H1 (cell line): ENCODE data around the gene TAS2R40. TPM values are rescaled to one million over a fixed set of nuclear protein-coding genes. Genes with fewer than 3 reads are reported as not detected.

Experiments used
- CTCF ChIA-PET: fragments of 300-600 bp; sonication (Branson Sonifier 250); formaldehyde crosslinking; loops from one replicate; lab custom pipeline; 2021; ENCODE audit not compliant: partially characterized antibody; lab: Charles Lee
- POLR2A ChIA-PET: fragments of 300-600 bp; sonication (Branson Sonifier 250); formaldehyde crosslinking; loops from one replicate; lab custom pipeline; 2021; ENCODE audit warnings: inconsistent platforms; ENCODE audit not compliant: partially characterized antibody; lab: Charles Lee
- DNase-seq, 2 experiments: peaks; one replicate each; pipeline versions ENCODE4 v3.0.0 to v3.0.0-alpha.2; 2010 to 2022; ENCODE audit warnings: low spot score in 2 of 2, low read depth in 1 of 2, mixed read lengths in 1 of 2
- FAIRE-seq: peaks from 2 replicates; lab custom pipeline; 2011; peaks lifted over from hg19 to GRCh38; lab: Jason Lieb, UNC
- H2AFZ ChIP-seq: 2 replicates; pipeline ENCODE4 v1.8.1; 2012; ENCODE audit warnings: low read length, inconsistent platforms
- H2AK5ac ChIP-seq: 2 replicates; pipeline ENCODE4 v1.6.1; 2013; ENCODE audit warnings: low read depth, low read length
- H2BK120ac ChIP-seq: replicated peaks from 2 replicates; pipeline ENCODE3; 2013; ENCODE audit warnings: low read depth, low read length, inconsistent platforms
- H2BK12ac ChIP-seq: 2 replicates; pipeline ENCODE4 v1.6.1; 2013; ENCODE audit warnings: low read depth, low read length
- H2BK15ac ChIP-seq: 2 replicates; pipeline ENCODE4 v1.6.1; 2013; ENCODE audit warnings: low read length
- H2BK20ac ChIP-seq: 2 replicates; pipeline ENCODE4 v1.6.1; 2013; ENCODE audit warnings: low read length
- H2BK5ac ChIP-seq: 2 replicates; pipeline ENCODE4 v1.6.1; 2013; ENCODE audit warnings: low read depth, low read length
- H3K14ac ChIP-seq: 2 replicates; pipeline ENCODE4 v1.6.1; 2013; ENCODE audit warnings: inconsistent platforms; ENCODE audit not compliant: insufficient read length
- H3K18ac ChIP-seq: 2 replicates; pipeline ENCODE4 v1.6.1; 2013; ENCODE audit warnings: low read length; ENCODE audit errors: extremely low read depth
- H3K23ac ChIP-seq: 2 replicates; pipeline ENCODE4 v1.6.1; 2013; ENCODE audit warnings: inconsistent platforms; ENCODE audit not compliant: insufficient read length
- H3K23me2 ChIP-seq: 2 replicates; pipeline ENCODE4 v1.6.1; 2013; ENCODE audit warnings: low read depth, low read length
- H3K27ac ChIP-seq: 2 replicates; pipeline ENCODE4 v1.6.1; 2011; ENCODE audit warnings: low read depth, low read length, inconsistent platforms
- H3K27me3 ChIP-seq, 4 experiments: replicated peaks in 1 of 4; 1 replicate in 1 of 4; 2 replicates in 3 of 4; pipeline versions ENCODE4 v1.6.1 to v1.8.1; 2011 to 2013; ENCODE audit warnings: low read length in 3 of 4, mild to moderate bottlenecking in 3 of 4, inconsistent platforms in 2 of 4, mixed read lengths in 2 of 4, moderate library complexity in 1 of 4; ENCODE audit not compliant: control insufficient read depth in 3 of 4, insufficient read depth in 3 of 4; ENCODE audit errors: extremely low read depth in 1 of 4
- H3K36me3 ChIP-seq, 4 experiments: 2 replicates each; pipeline versions ENCODE4 v1.6.1 to v1.8.1; 2011 to 2013; ENCODE audit warnings: mild to moderate bottlenecking in 4 of 4, low read length in 3 of 4, moderate library complexity in 2 of 4, control low read depth in 1 of 4, inconsistent platforms in 1 of 4; ENCODE audit not compliant: insufficient read depth in 4 of 4, control insufficient read depth in 2 of 4
- H3K4ac ChIP-seq: replicated peaks from 2 replicates; pipeline ENCODE3; 2013; ENCODE audit warnings: low read length, low read depth, mixed read lengths, inconsistent platforms; ENCODE audit not compliant: insufficient read length
- H3K4me1 ChIP-seq, 4 experiments: replicated peaks in 1 of 4; 1 replicate in 1 of 4; 2 replicates in 3 of 4; pipeline versions ENCODE4 v1.6.1 to v1.8.1; 2011 to 2013; ENCODE audit warnings: low read length in 3 of 4, inconsistent platforms in 2 of 4, mixed read lengths in 1 of 4; ENCODE audit not compliant: insufficient read depth in 4 of 4, control insufficient read depth in 3 of 4
- H3K4me2 ChIP-seq, 2 experiments: 2 replicates each; pipeline versions ENCODE4 v1.6.1 to v1.8.1; 2011 to 2013; ENCODE audit warnings: low read depth in 2 of 2, low read length in 2 of 2, control low read depth in 1 of 2, inconsistent platforms in 1 of 2, mild to moderate bottlenecking in 1 of 2; ENCODE audit not compliant: insufficient read depth in 1 of 2
- H3K4me3 ChIP-seq, 4 experiments: fragments of 200-600, 300-600 bp in 1 of 4; sonication (generic), shearing (Covaris generic), sonication (Bioruptor Twin) in 1 of 4; 2 replicates each; pipeline versions ENCODE4 v1.5.1 to v1.8.1; 2011 to 2016; ENCODE audit warnings: low read length in 4 of 4, low read depth in 3 of 4, control low read depth in 2 of 4, inconsistent platforms in 2 of 4, mild to moderate bottlenecking in 2 of 4, mixed read lengths in 1 of 4, moderate library complexity in 1 of 4; ENCODE audit not compliant: insufficient read depth in 2 of 4; ENCODE audit errors: extremely low read depth in 1 of 4
- H3K56ac ChIP-seq: replicated peaks from 2 replicates; pipeline ENCODE3; 2013; ENCODE audit warnings: low read depth, mild to moderate bottlenecking, mixed read lengths, low read length, inconsistent platforms; ENCODE audit not compliant: insufficient read length
- H3K79me1 ChIP-seq: 2 replicates; pipeline ENCODE4 v1.6.1; 2013; ENCODE audit warnings: low read depth, low read length, control low read depth
- H3K79me2 ChIP-seq, 2 experiments: 2 replicates each; pipeline versions ENCODE4 v1.6.1 to v1.8.1; 2012 to 2013; ENCODE audit warnings: low read length in 2 of 2, mild to moderate bottlenecking in 2 of 2, inconsistent platforms in 1 of 2; ENCODE audit not compliant: insufficient read depth in 2 of 2, control insufficient read depth in 1 of 2
- H3K9ac ChIP-seq, 4 experiments: replicated peaks in 1 of 4; 1 replicate in 1 of 4; 2 replicates in 3 of 4; pipeline versions ENCODE4 v1.6.1 to v1.8.1; 2011 to 2013; ENCODE audit warnings: low read depth in 3 of 4, low read length in 3 of 4, control low read depth in 2 of 4, mild to moderate bottlenecking in 2 of 4, moderate library complexity in 2 of 4, inconsistent platforms in 1 of 4; ENCODE audit errors: extremely low read depth in 1 of 4
- H3K9me3 ChIP-seq, 2 experiments: 2 replicates each; pipeline versions ENCODE4 v1.6.1 to v1.8.1; 2012 to 2013; ENCODE audit warnings: mild to moderate bottlenecking in 2 of 2, moderate library complexity in 2 of 2, control low read depth in 1 of 2, inconsistent platforms in 1 of 2, low read depth in 1 of 2, low read length in 1 of 2, mixed read lengths in 1 of 2; ENCODE audit not compliant: insufficient read depth in 2 of 2
- H4K20me1 ChIP-seq, 2 experiments: replicated peaks in 1 of 2; 2 replicates each; pipeline versions ENCODE3 to v1.8.1; 2011 to 2013; ENCODE audit warnings: inconsistent platforms in 2 of 2, low read length in 2 of 2, mild to moderate bottlenecking in 1 of 2; ENCODE audit not compliant: insufficient read depth in 2 of 2, control insufficient read depth in 1 of 2
- H4K5ac ChIP-seq: 2 replicates; pipeline ENCODE4 v1.6.1; 2013; ENCODE audit warnings: low read length, low read depth, mixed read lengths, inconsistent platforms; ENCODE audit not compliant: insufficient read length
- H4K8ac ChIP-seq: 2 replicates; pipeline ENCODE4 v1.8.0; 2013; ENCODE audit warnings: mild to moderate bottlenecking, moderate library complexity, low read length, inconsistent platforms; ENCODE audit not compliant: insufficient read depth; ENCODE audit errors: extremely low read depth
- H4K91ac ChIP-seq: replicated peaks from 2 replicates; pipeline ENCODE3; 2013; ENCODE audit warnings: low read length, mixed read lengths, inconsistent platforms; ENCODE audit not compliant: insufficient read length
- CBX5 ChIP-seq: fragments of 300-800, 300-1000 bp; sonication (generic); IDR thresholded peaks from 2 replicates; pipeline ENCODE4 v1.7.1; 2016; ENCODE audit warnings: antibody characterized with exemption, low read length, low read depth
- CTBP2 ChIP-seq: IDR thresholded peaks from 2 replicates; pipeline ENCODE4 v1.7.0; 2011; ENCODE audit warnings: borderline replicate concordance, mild to moderate bottlenecking, moderate library complexity, mixed read lengths, low read length; ENCODE audit not compliant: insufficient read depth, insufficient read length
- KDM1A ChIP-seq: fragments of 200-600, 300-600 bp; sonication (generic); IDR thresholded peaks from 2 replicates; pipeline ENCODE4 v1.7.1; 2016; ENCODE audit warnings: mild to moderate bottlenecking, low read length, borderline replicate concordance
- MAFK ChIP-seq: IDR thresholded peaks from 2 replicates; pipeline ENCODE4 v1.6.1; 2012; ENCODE audit warnings: low read depth, mild to moderate bottlenecking, improper control_type of control experiment, low read length
- MAX ChIP-seq: IDR thresholded peaks from 2 replicates; pipeline ENCODE4 v1.6.1; 2012; ENCODE audit warnings: inconsistent platforms
- RAD21 ChIP-seq, 2 experiments: IDR thresholded peaks in 1 of 2; conservative IDR thresholded peaks in 1 of 2; 2 replicates each; pipeline ENCODE4 v1.6.1; 2011; ENCODE audit warnings: low read depth in 2 of 2, low read length in 2 of 2, improper control_type of control experiment in 1 of 2, inconsistent platforms in 1 of 2, mild to moderate bottlenecking in 1 of 2, moderate library complexity in 1 of 2
- SIN3A ChIP-seq, 2 experiments: IDR thresholded peaks in 1 of 2; conservative IDR thresholded peaks in 1 of 2; 2 replicates each; pipeline ENCODE4 v1.6.1; 2011 to 2012; ENCODE audit warnings: low read length in 2 of 2, improper control_type of control experiment in 1 of 2, low read depth in 1 of 2, mild to moderate bottlenecking in 1 of 2
- SIX5 ChIP-seq: IDR thresholded peaks from 2 replicates; pipeline ENCODE4 v1.6.1; 2011; ENCODE audit warnings: mild to moderate bottlenecking, low read depth, low read length
- ZNF274 ChIP-seq: IDR thresholded peaks from 2 replicates; pipeline ENCODE4 v1.7.0; 2012; ENCODE audit warnings: low read length, borderline replicate concordance; ENCODE audit errors: extremely low read depth
- WGBS, 2 experiments: shearing (Covaris generic) in 1 of 2; methylation state at CpG; one replicate each; pipeline versions ENCODE4 v1.1.6 to v1.1.7; 2013 to 2015; ENCODE audit warnings: low lambda C conversion rate in 2 of 2, mixed read lengths in 2 of 2, inconsistent platforms in 1 of 2, low coverage in 1 of 2, missing lambda C conversion rate in 1 of 2; ENCODE audit not compliant: insufficient replicate concordance in 2 of 2, insufficient coverage in 1 of 2, insufficient read length in 1 of 2; ENCODE audit errors: extremely low coverage in 1 of 2, missing lambda C conversion rate in 1 of 2; 5-methylcytosine and 5-hydroxymethylcytosine counted together
- polyA plus RNA-seq, 7 experiments: library from polyadenylated mRNA; depleted of rRNA in 3 of 7; stranded (reverse) in 5 of 7; unstranded in 2 of 7; fragments of >200 nt in 5 of 7; fragments of 200-250 nt in 2 of 7; gene quantifications; 1 replicate in 5 of 7; 2 replicates in 1 of 7; 4 replicates in 1 of 7; pipeline versions ENCODE4 v1.2.1 to v1.2.3, GENCODE V29; 2011 to 2013; ENCODE audit warnings: missing spikeins in 2 of 7, mixed read lengths in 2 of 7
- total RNA-seq: library from RNA; stranded (reverse); fragmentation: NEBNext Ultra II Directional; extraction: Animal tissue kit (Norgen Biotek cat#: 25700); gene quantifications from 2 replicates; pipeline ENCODE4 v1.2.1, GENCODE V29; 2021
- TF ChIP-seq, protein P1 (sequence below): IDR thresholded peaks from 2 replicates; pipeline ENCODE4 v1.6.1; 2011; ENCODE audit warnings: low read depth, mild to moderate bottlenecking, low read length; ENCODE audit not compliant: insufficient read depth

The TAS2R40 gene
- total and polyA plus RNA-seq, 2 of the 8 experiments (the other 6 are each of a cell fraction or from before 2014, with no cell fraction given), result not detected

DNA sequence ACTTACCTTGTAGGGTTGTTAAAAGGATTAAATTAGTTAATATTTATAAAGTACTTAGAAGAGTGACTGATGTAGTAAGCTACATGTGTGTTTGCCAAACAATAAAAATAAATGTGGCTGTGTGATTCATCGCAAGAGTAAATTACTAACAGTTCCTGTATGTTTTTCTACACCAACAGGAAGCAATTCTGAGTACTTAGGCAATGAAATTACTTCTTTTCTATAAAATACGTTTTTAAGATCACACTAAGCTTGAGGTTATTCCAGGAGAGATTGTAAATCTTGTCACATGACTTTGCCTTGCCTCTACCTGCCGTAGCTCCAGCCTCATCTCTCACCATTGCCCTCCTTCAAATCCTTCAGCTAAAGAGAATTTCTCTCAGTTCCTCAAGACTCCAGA, 23.3 kb downstream of the TAS2R40 start:
- Histone ChIP-seq H2AK5ac (no peak overlapping the region), H4K20me1 (no peaks in the 10 kb centered on the region), H3K56ac (no peak overlapping the region), H2BK15ac (no peak overlapping the region), H3K4me3 (no peak overlapping the region), H3K27me3 (no peaks in the 10 kb centered on the region; a peak in 2 of 7 replicates), H2BK12ac (no peak overlapping the region), H3K9ac (no peak overlapping the region), H3K36me3 (no peaks in the 10 kb centered on the region), H3K4ac (no peak overlapping the region), H3K18ac (no peak overlapping the region), H3K9me3 (no peaks in the 10 kb centered on the region), H4K91ac (no peak overlapping the region), H4K5ac (no peak overlapping the region), H3K27ac (no peak overlapping the region), H3K79me2 (no peaks in the 10 kb centered on the region), H3K4me1 (no peaks in the 10 kb centered on the region), H3K14ac (no peak overlapping the region), H2AFZ (no peak overlapping the region), H2BK120ac (no peak overlapping the region), H2BK5ac (no peak overlapping the region), H4K8ac (no peak overlapping the region), H3K79me1 (no peaks in the 10 kb centered on the region), H3K23ac (no peak overlapping the region), H2BK20ac (no peak overlapping the region), H3K4me2 (no peak overlapping the region), H3K23me2 (no peaks in the 10 kb centered on the region)
- CTCF ChIA-PET, result interaction anchor here (1.0 to 2.5 kb wide), 6 partner anchors 11 to 277 kb away, joined by 3 to 8 read pairs (median 4); no protein-coding TSS in a partner anchor
- FAIRE-seq, result no peak
- WGBS, 2 experiments, result 68% methylated on average over 3 of the region's 3 CpGs; no CpG with 5 or more reads in 1 of the 2 experiments
- TF ChIP-seq KDM1A (no peak), MAFK (no peak), CBX5 (no peak), ZNF274 (no peak), CTBP2 (no peak), RAD21 (IDR thresholded peaks at IDR 0.05 in 1 of 2, conservative IDR thresholded peaks at IDR 0.05 in 1 of 2; ENCODE audit: low read depth in 2 of 2, low read length in 2 of 2) (no peak), MAX (no peak), SIN3A (conservative IDR thresholded peaks at IDR 0.05 in 1 of 2, IDR thresholded peaks at IDR 0.05 in 1 of 2; ENCODE audit: low read depth in 1 of 2, low read length in 2 of 2) (no peak), SIX5 (no peak)
- TF ChIP-seq, protein P1, sequence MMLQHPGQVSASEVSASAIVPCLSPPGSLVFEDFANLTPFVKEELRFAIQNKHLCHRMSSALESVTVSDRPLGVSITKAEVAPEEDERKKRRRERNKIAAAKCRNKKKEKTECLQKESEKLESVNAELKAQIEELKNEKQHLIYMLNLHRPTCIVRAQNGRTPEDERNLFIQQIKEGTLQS, result no peak
- no peak for DNase-seq
- POLR2A ChIA-PET, result no interaction called here
